GM18502 (cell line): ENCODE data around the gene CISH.
A peak's percentile ranks its signal among the peaks of the same experiment; 100 is the strongest.

ENCODE experiments used
- ATAC-seq: cut with Tn5 transposase; IDR thresholded peaks from one replicate; pipeline ENCODE4 v1.9.1; 2021; ENCODE audit warnings: mild to moderate bottlenecking; ENCODE audit not compliant: unreplicated experiment, poor library complexity

Gene CISH

GRCh38 chr3:50600841-50601591, 10.6 kb downstream of the CISH start:
- no peak for ATAC-seq

GRCh38 chr3:50600141-50600753, 11.3 kb downstream of the CISH start:
- no peak for ATAC-seq

- ATAC-seq, result no peak
These were observed 11.9 kb downstream of the CISH start for GRCh38 chr3:50599716-50600118.

- no peak for ATAC-seq
These were observed 12.4 kb downstream of the CISH start for GRCh38 chr3:50599115-50599715.

GRCh38 chr3:50594253-50594785, 17.3 kb downstream of the CISH start:
- no peak for ATAC-seq

- ATAC-seq, result no peak
These were observed 19.0 kb downstream of the CISH start for GRCh38 chr3:50592568-50592967.

GRCh38 chr3:50591196-50591741, 20.3 kb downstream of the CISH start:
- ATAC-seq, result peak; percentile 9

- ATAC-seq, result no peak
These were observed 22.7 kb downstream of the CISH start for GRCh38 chr3:50588759-50589433.

- ATAC-seq, result peak; percentile 38
These were observed 23.5 kb downstream of the CISH start for GRCh38 chr3:50587806-50588758.

GRCh38 chr3:50587373-50587772, 24.2 kb downstream of the CISH start:
- ATAC-seq, result no peak

GRCh38 chr3:50586763-50587070, 24.9 kb downstream of the CISH start:
- ATAC-seq, result no peak

GRCh38 chr3:50585919-50586762, 25.4 kb downstream of the CISH start:
- ATAC-seq, result no peak

GRCh38 chr3:50584391-50584790, 27.2 kb downstream of the CISH start:
- ATAC-seq, result no peak

GRCh38 chr3:50583897-50584296, 27.7 kb downstream of the CISH start:
- ATAC-seq, result no peak

- ATAC-seq, result no peak
These were observed 29.5 kb downstream of the CISH start for GRCh38 chr3:50582083-50582482.

GRCh38 chr3:50581459-50581842, 30.1 kb downstream of the CISH start:
- no peak for ATAC-seq

GRCh38 chr3:50580683-50581458, 30.7 kb downstream of the CISH start:
- no peak for ATAC-seq

GRCh38 chr3:50577348-50577747, 34.2 kb downstream of the CISH start:
- no peak for ATAC-seq
